ENCODE data around the gene RP9. TPM values are rescaled to one million over a fixed set of nuclear protein-coding genes. Genes with fewer than 3 reads are reported as not detected.

RP9 gene
- total and polyA plus RNA-seq, 2 donors (not counting 1 experiment from before 2014, with no cell fraction given), result 19.2 to 23.4 TPM

DNA sequence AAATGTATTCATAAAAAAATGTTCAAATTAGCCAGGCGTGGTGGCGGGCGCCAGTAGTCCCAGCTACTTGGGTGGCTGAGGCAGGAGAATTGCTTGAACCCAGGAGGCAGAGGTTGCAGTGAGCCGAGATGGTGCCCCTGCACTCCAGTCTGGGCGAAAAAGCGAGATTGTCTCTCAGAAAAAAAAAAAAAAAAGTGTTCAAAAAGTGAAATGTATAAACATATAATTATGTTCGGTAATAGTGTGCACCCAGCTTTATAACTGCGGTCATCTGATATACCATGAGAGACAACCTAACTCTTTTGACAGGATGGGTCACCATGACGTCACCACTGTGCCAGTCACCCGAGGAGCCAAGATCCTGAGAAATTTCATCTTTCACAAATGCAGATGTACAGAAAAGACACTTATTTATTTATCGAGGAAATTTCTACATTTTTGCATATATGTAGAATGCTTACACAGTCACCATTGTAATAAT, 594 bp upstream of the RP9 start:
- no peaks in the 10 kb centered on the region for H4K20me1 ChIP-seq (ENCODE audit: control insufficient read depth, extremely low read depth, insufficient read depth, low read length)
- H3K4me1 ChIP-seq (ENCODE audit: control insufficient read depth, extremely low read depth, insufficient read depth, low read length), result peaks cover 6% of the 10 kb centered on the region
- H3K4me3 ChIP-seq (replicated peaks in 1 of 4; ENCODE audit: control extremely low read depth in 1 of 4, insufficient read depth in 1 of 4, low read depth in 3 of 4, low read length in 4 of 4), result peak overlapping the region; percentile 50 to 69 (median 55)
- peaks cover 37% of the 10 kb centered on the region for H3K79me2 ChIP-seq (ENCODE audit: control insufficient read depth, insufficient read depth, low read length)
- H3K27me3 ChIP-seq (ENCODE audit: control insufficient read depth, insufficient read depth, low read length), result no peaks in the 10 kb centered on the region
- H3K9me3 ChIP-seq (ENCODE audit: control insufficient read depth, insufficient read depth, low read depth, low read length), result no peaks in the 10 kb centered on the region
- peak overlapping the region; percentile 59 for H2AFZ ChIP-seq (ENCODE audit: low read length)
- no peak for TF ChIP-seq EZH2 (IDR thresholded peaks at IDR 0.05; ENCODE audit: low read length, missing control alignments)
- TF ChIP-seq, protein P1, sequence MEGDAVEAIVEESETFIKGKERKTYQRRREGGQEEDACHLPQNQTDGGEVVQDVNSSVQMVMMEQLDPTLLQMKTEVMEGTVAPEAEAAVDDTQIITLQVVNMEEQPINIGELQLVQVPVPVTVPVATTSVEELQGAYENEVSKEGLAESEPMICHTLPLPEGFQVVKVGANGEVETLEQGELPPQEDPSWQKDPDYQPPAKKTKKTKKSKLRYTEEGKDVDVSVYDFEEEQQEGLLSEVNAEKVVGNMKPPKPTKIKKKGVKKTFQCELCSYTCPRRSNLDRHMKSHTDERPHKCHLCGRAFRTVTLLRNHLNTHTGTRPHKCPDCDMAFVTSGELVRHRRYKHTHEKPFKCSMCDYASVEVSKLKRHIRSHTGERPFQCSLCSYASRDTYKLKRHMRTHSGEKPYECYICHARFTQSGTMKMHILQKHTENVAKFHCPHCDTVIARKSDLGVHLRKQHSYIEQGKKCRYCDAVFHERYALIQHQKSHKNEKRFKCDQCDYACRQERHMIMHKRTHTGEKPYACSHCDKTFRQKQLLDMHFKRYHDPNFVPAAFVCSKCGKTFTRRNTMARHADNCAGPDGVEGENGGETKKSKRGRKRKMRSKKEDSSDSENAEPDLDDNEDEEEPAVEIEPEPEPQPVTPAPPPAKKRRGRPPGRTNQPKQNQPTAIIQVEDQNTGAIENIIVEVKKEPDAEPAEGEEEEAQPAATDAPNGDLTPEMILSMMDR (conservative IDR thresholded peaks at IDR 0.05 in 1 of 2, IDR thresholded peaks at IDR 0.05 in 1 of 2; ENCODE audit: low read depth in 1 of 2, low read length in 2 of 2), result no peak
- H3K36me3 ChIP-seq (ENCODE audit: control insufficient read depth, insufficient read depth, low read length), result no peaks in the 10 kb centered on the region
- H3K27ac ChIP-seq (ENCODE audit: insufficient read depth, low read length), result no peak overlapping the region
- H3K4me2 ChIP-seq (ENCODE audit: extremely low read depth, insufficient read depth, low read length), result peak overlapping the region; percentile 88
- DNase-seq (ENCODE audit: low read depth in 2 of 2), result no peak
- H3K9ac ChIP-seq (ENCODE audit: insufficient read depth, low read length), result peak overlapping the region; percentile 16

DNA sequence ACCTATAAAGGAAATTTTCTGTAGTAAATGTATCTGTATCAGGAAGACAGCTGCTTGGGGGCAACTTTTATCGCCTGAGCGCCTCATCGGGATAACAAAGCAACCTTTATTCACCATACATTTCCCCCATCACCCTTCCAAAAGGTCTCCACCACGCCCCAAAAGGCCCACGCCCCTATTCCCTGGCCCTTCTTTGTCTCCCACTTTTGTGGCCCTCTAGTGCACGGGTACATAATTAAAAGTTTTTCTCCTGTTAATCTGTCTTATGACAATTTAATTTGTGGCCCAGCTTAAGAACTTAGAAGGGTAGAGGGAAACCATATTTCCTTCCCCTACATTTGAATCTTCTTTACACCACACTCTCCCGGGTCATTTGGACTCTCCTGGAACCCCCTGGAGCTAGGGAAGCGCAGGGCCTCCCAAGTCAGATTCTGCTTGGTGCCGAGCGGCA, 625 bp downstream of the RP9 start:
- H3K9ac ChIP-seq (ENCODE audit: insufficient read depth, low read length), result peak overlapping the region; percentile 83
- no peaks in the 10 kb centered on the region for H3K36me3 ChIP-seq (ENCODE audit: control insufficient read depth, insufficient read depth, low read length)
- H3K27ac ChIP-seq (ENCODE audit: insufficient read depth, low read length), result peak overlapping the region; percentile 30
- no peak for TF ChIP-seq EZH2 (IDR thresholded peaks at IDR 0.05; ENCODE audit: low read length, missing control alignments)
- TF ChIP-seq, protein P1 (conservative IDR thresholded peaks at IDR 0.05 in 1 of 2, IDR thresholded peaks at IDR 0.05 in 1 of 2; ENCODE audit: low read depth in 1 of 2, low read length in 2 of 2), result peak in 1 of 2 donors; percentile 3
- peak in 1 of 2 donors; percentile 42 for DNase-seq (ENCODE audit: low read depth in 2 of 2)
- no peaks in the 10 kb centered on the region for H3K27me3 ChIP-seq (ENCODE audit: control insufficient read depth, insufficient read depth, low read length)
- peaks cover 38% of the 10 kb centered on the region for H3K79me2 ChIP-seq (ENCODE audit: control insufficient read depth, insufficient read depth, low read length)
- no peaks in the 10 kb centered on the region for H3K9me3 ChIP-seq (ENCODE audit: control insufficient read depth, insufficient read depth, low read depth, low read length)
- H4K20me1 ChIP-seq (ENCODE audit: control insufficient read depth, extremely low read depth, insufficient read depth, low read length), result no peaks in the 10 kb centered on the region
- H3K4me1 ChIP-seq (ENCODE audit: control insufficient read depth, extremely low read depth, insufficient read depth, low read length), result peaks cover 6% of the 10 kb centered on the region
- peak overlapping the region; percentile 52 to 95 (median 60) for H3K4me3 ChIP-seq (replicated peaks in 1 of 4; ENCODE audit: control extremely low read depth in 1 of 4, insufficient read depth in 1 of 4, low read depth in 3 of 4, low read length in 4 of 4)
- peak overlapping the region; percentile 85 for H3K4me2 ChIP-seq (ENCODE audit: extremely low read depth, insufficient read depth, low read length)
- peak overlapping the region; percentile 86 for H2AFZ ChIP-seq (ENCODE audit: low read length)

DNA sequence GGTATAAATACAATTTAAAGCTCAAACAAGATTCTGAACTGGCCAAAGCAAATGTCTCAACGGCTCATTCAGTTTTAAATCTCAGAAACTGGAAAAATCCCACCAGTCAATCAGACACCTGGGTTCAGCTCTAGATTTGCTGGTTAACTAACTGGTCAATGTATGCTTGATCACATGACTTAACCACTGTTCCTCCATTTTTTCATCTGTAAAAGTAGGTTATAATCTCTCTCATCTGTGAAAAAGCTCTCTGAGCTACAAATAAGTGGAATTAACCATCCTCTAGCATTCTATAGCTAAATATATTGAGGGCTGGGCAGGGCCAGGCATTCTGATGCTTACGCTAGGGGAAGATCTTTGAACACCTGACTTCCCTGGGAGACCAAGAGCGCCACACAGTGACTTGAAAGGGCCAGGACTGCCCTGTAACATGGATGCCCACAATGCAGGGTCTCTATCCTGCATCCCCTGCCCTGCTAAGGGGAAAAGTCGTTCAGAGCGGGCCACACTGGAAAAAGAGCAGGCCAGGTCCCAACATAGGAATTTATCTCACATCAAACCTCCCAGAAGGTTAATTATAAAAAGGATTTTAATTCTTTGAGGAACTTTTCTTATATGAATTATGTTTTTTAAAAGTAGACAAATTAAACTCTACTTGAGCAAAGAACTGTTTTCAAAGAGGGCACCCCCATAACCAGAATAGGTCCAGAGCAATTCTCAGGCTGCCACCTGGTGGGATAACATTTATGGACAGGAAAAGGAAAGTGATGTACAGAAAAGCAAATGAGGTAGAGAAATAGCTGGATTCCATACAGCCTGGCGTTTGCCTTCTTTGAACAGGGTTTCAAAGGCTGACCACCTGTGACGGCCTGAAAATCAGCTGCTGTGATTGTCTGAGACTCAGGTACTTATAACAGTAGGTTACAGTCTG, 1.8 kb downstream of the RP9 start:
- Histone ChIP-seq H3K9me3 (ENCODE audit: control insufficient read depth, insufficient read depth, low read depth, low read length) (no peaks in the 10 kb centered on the region), H3K36me3 (ENCODE audit: control insufficient read depth, insufficient read depth, low read length) (peaks cover 1% of the 10 kb centered on the region), H3K79me2 (ENCODE audit: control insufficient read depth, insufficient read depth, low read length) (peaks cover 43% of the 10 kb centered on the region), H3K9ac (ENCODE audit: insufficient read depth, low read length) (no peak overlapping the region), H3K27me3 (ENCODE audit: control insufficient read depth, insufficient read depth, low read length) (no peaks in the 10 kb centered on the region), H3K4me3 (replicated peaks in 1 of 4; ENCODE audit: control extremely low read depth in 1 of 4, insufficient read depth in 1 of 4, low read depth in 3 of 4, low read length in 4 of 4) (peak overlapping the region; percentile 52 to 95 (median 60)), H2AFZ (ENCODE audit: low read length) (no peak overlapping the region), H4K20me1 (ENCODE audit: control insufficient read depth, extremely low read depth, insufficient read depth, low read length) (no peaks in the 10 kb centered on the region), H3K4me1 (ENCODE audit: control insufficient read depth, extremely low read depth, insufficient read depth, low read length) (peaks cover 6% of the 10 kb centered on the region), H3K27ac (ENCODE audit: insufficient read depth, low read length) (no peak overlapping the region), H3K4me2 (ENCODE audit: extremely low read depth, insufficient read depth, low read length) (peak overlapping the region; percentile 85)
- DNase-seq (ENCODE audit: low read depth in 2 of 2), result peak; percentile 42 to 63
- TF ChIP-seq, protein P1 (conservative IDR thresholded peaks at IDR 0.05 in 1 of 2, IDR thresholded peaks at IDR 0.05 in 1 of 2; ENCODE audit: low read depth in 1 of 2, low read length in 2 of 2), result peak; percentile 14 to 51
- no peak for TF ChIP-seq EZH2 (IDR thresholded peaks at IDR 0.05; ENCODE audit: low read length, missing control alignments)

Data from fibroblast of lung (primary cell).